ENCODE results near the gene FRMPD4.

DNA sequence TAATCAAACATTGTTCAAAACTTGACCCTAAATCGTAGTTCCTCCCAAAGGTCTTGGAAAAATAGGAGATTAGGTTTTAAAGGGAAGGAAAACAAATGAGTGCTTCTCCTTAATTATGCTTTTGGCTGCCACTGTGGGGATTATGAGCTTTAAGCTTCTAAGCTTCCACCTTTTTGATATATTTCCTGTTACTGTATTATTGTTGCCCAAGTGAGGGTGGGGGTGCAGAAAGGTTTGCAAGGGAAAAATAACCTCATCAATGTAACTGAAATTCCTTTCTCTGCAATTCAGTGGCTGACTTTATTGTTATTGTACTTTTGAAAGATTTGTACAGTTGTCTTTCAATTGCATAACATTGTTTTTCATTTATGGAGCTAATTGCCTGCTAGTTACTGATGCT, 285.1 kb downstream of the FRMPD4 start:
- TF ChIP-seq, protein P1, sequence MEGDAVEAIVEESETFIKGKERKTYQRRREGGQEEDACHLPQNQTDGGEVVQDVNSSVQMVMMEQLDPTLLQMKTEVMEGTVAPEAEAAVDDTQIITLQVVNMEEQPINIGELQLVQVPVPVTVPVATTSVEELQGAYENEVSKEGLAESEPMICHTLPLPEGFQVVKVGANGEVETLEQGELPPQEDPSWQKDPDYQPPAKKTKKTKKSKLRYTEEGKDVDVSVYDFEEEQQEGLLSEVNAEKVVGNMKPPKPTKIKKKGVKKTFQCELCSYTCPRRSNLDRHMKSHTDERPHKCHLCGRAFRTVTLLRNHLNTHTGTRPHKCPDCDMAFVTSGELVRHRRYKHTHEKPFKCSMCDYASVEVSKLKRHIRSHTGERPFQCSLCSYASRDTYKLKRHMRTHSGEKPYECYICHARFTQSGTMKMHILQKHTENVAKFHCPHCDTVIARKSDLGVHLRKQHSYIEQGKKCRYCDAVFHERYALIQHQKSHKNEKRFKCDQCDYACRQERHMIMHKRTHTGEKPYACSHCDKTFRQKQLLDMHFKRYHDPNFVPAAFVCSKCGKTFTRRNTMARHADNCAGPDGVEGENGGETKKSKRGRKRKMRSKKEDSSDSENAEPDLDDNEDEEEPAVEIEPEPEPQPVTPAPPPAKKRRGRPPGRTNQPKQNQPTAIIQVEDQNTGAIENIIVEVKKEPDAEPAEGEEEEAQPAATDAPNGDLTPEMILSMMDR (IDR thresholded peaks at IDR 0.05; ENCODE audit: low read length), result no peak
- TF ChIP-seq EZH2 (optimal IDR thresholded peaks at IDR 0.05; ENCODE audit: low read depth, low read length), result no peak
